Panc1 (cell line): ENCODE measurements around the gene MAPK1IP1L.

Experiments used
- SIN3A ChIP-seq: IDR thresholded peaks from 2 replicates; pipeline ENCODE4 v1.6.1; 2012; ENCODE audit warnings: low read depth, mild to moderate bottlenecking, low read length, moderate library complexity, borderline replicate concordance; ENCODE audit not compliant: insufficient read depth
- TCF7L2 ChIP-seq: IDR thresholded peaks from 2 replicates; pipeline ENCODE4 v1.6.1; 2011; ENCODE audit warnings: mild to moderate bottlenecking, low read depth, low read length, inconsistent platforms
- TF ChIP-seq, protein P1 (sequence below): fragments of 450-650 bp; IDR thresholded peaks from 2 replicates; pipeline ENCODE4 v1.5.1; 2017; ENCODE audit warnings: mild to moderate bottlenecking

DNA sequence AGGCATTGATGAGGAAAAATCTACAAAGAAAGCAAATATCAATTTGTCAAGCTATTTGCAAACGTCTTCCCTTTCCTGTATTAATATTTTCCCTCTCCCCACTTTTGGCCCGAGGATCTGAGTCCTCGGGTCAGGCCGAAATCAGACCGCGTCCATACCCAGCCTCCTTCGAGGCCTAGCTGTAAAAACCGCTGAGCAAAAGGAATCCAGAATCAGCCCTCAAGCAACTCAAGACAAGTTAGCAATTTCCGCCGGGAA lies 353 bp upstream of the MAPK1IP1L start:
- TF ChIP-seq, protein P1, sequence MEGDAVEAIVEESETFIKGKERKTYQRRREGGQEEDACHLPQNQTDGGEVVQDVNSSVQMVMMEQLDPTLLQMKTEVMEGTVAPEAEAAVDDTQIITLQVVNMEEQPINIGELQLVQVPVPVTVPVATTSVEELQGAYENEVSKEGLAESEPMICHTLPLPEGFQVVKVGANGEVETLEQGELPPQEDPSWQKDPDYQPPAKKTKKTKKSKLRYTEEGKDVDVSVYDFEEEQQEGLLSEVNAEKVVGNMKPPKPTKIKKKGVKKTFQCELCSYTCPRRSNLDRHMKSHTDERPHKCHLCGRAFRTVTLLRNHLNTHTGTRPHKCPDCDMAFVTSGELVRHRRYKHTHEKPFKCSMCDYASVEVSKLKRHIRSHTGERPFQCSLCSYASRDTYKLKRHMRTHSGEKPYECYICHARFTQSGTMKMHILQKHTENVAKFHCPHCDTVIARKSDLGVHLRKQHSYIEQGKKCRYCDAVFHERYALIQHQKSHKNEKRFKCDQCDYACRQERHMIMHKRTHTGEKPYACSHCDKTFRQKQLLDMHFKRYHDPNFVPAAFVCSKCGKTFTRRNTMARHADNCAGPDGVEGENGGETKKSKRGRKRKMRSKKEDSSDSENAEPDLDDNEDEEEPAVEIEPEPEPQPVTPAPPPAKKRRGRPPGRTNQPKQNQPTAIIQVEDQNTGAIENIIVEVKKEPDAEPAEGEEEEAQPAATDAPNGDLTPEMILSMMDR: no peak
- TF ChIP-seq SIN3A (no peak), TCF7L2 (no peak)
